HCT116 (cell line): Measurements from ENCODE around the gene MCF2L. TPM values are rescaled to one million over a fixed set of nuclear protein-coding genes. Genes with fewer than 3 reads are reported as not detected.

Experiments
- ATAC-seq: fragments of 200-7000 bp; cut with Tn5 transposase; 2 replicates; pipeline ENCODE4 v1.9.1; 2020; ENCODE audit warnings: mild to moderate bottlenecking, moderate library complexity
- BruUV-seq: library from RNA; stranded (reverse); fragments of 400-500 nt; replicated peaks from 2 replicates; lab custom pipeline; 2021; lab: Mats Ljungman, UMichigan
- CTCF ChIA-PET: fragments of 300-600 bp; sonication (Branson Sonifier 250); formaldehyde crosslinking; loops from one replicate; lab custom pipeline; 2021; ENCODE audit warnings: antibody characterized with exemption; lab: Charles Lee
- POLR2A ChIA-PET: fragments of 300-600, 350-600 bp; sonication (Branson Sonifier 250); formaldehyde crosslinking; loops from one replicate; lab custom pipeline; 2021; ENCODE audit warnings: antibody characterized with exemption; lab: Charles Lee
- RAD21 ChIA-PET, 2 experiments: fragments of 300-600 bp; sonication (Branson Sonifier 250); formaldehyde crosslinking; loops; one replicate each; lab custom pipeline; 2023; ENCODE audit warnings: low total read pairs in 2 of 2; ENCODE audit not compliant: uncharacterized antibody in 2 of 2, unreplicated experiment in 2 of 2, low non-redundant PET in 1 of 2; lab: Charles Lee
- DNase-seq: peaks from one replicate; pipeline ENCODE4 v3.0.0-alpha.2; 2010; ENCODE audit warnings: low read depth, low spot score
- H2AFZ ChIP-seq: fragments of 200-600 bp; shearing (Covaris generic), sonication (generic); 2 replicates; pipeline ENCODE4 v1.6.1; 2017; ENCODE audit warnings: low read depth, mixed run types, mixed read lengths, antibody characterized with exemption, low read length; ENCODE audit not compliant: poor library complexity, severe bottlenecking
- H3K27ac ChIP-seq: 2 replicates; pipeline ENCODE4 v1.5.1; 2012; ENCODE audit warnings: low read depth, low read length
- H3K27me3 ChIP-seq: fragments of 200-600 bp; sonication (generic); 2 replicates; pipeline ENCODE4 v1.6.1; 2016; ENCODE audit warnings: mixed run types, low read length, mixed read lengths; ENCODE audit not compliant: insufficient read depth
- H3K36me3 ChIP-seq, 2 experiments: fragments of 200-500 bp in 1 of 2; fragments of 200-600 bp in 1 of 2; sonication (Bioruptor generic) in 1 of 2; sonication (generic) in 1 of 2; 2 replicates each; pipeline versions ENCODE4 v1.5.1 to v1.6.1; 2014 to 2016; ENCODE audit warnings: low read length in 2 of 2, inconsistent platforms in 1 of 2, mixed read lengths in 1 of 2, mixed run types in 1 of 2; ENCODE audit not compliant: insufficient read depth in 2 of 2, control insufficient read depth in 1 of 2
- H3K4me1 ChIP-seq, 2 experiments: fragments of 200-600 bp in 1 of 2; sonication (generic) in 1 of 2; 2 replicates each; pipeline versions ENCODE4 v1.5.1 to v1.6.1; 2012 to 2017; ENCODE audit warnings: low read length in 2 of 2, inconsistent platforms in 1 of 2, mild to moderate bottlenecking in 1 of 2, mixed read lengths in 1 of 2, mixed run types in 1 of 2, moderate library complexity in 1 of 2; ENCODE audit not compliant: insufficient read depth in 2 of 2, control insufficient read depth in 1 of 2
- H3K4me2 ChIP-seq: fragments of 200-600 bp; sonication (generic); 2 replicates; pipeline ENCODE4 v1.6.1; 2017; ENCODE audit warnings: mixed run types, low read length, mixed read lengths
- H3K4me3 ChIP-seq, 2 experiments: fragments of 200-600 bp in 1 of 2; sonication (generic) in 1 of 2; replicated peaks in 1 of 2; 2 replicates each; pipeline ENCODE4 v1.5.1; 2011 to 2016; ENCODE audit warnings: low read length in 2 of 2, control low read depth in 1 of 2, low read depth in 1 of 2, mild to moderate bottlenecking in 1 of 2, mixed read lengths in 1 of 2, mixed run types in 1 of 2
- H3K79me2 ChIP-seq: fragments of 200-600 bp; sonication (generic); 2 replicates; pipeline ENCODE4 v1.6.1; 2017; ENCODE audit warnings: mild to moderate bottlenecking, mixed run types, low read length, moderate library complexity, mixed read lengths; ENCODE audit not compliant: insufficient read depth
- H3K9ac ChIP-seq: fragments of 200-600 bp; sonication (generic); 2 replicates; pipeline ENCODE4 v1.6.1; 2016; ENCODE audit warnings: low read length, mixed read lengths
- H3K9me2 ChIP-seq: fragments of 200-600 bp; sonication (generic), shearing (Covaris generic); 2 replicates; pipeline ENCODE4 v1.6.1; 2017; ENCODE audit warnings: mixed run types, mild to moderate bottlenecking, moderate library complexity; ENCODE audit not compliant: insufficient read depth
- H3K9me3 ChIP-seq, 2 experiments: fragments of 200-500 bp in 1 of 2; fragments of 200-600 bp in 1 of 2; sonication (Bioruptor generic) in 1 of 2; sonication (generic) in 1 of 2; 2 replicates each; pipeline ENCODE4 v1.6.1; 2014 to 2017; ENCODE audit warnings: low read length in 2 of 2, mixed read lengths in 2 of 2, inconsistent platforms in 1 of 2, low read depth in 1 of 2, mild to moderate bottlenecking in 1 of 2, mixed run types in 1 of 2, moderate library complexity in 1 of 2; ENCODE audit not compliant: control insufficient read depth in 1 of 2, insufficient read depth in 1 of 2
- H4K20me1 ChIP-seq: fragments of 200-600 bp; sonication (generic), shearing (Covaris generic); 2 replicates; pipeline ENCODE4 v1.6.1; 2017; ENCODE audit warnings: mixed run types, mild to moderate bottlenecking, moderate library complexity; ENCODE audit not compliant: insufficient read depth
- EGR1 ChIP-seq: IDR thresholded peaks from 2 replicates; pipeline ENCODE4 v1.6.1; 2012; ENCODE audit warnings: low read depth
- ELF1 ChIP-seq: IDR thresholded peaks from 2 replicates; pipeline ENCODE4 v1.6.1; 2012; ENCODE audit warnings: low read depth, borderline replicate concordance
- EZH2 ChIP-seq: fragments of 200-600 bp; sonication (generic); IDR thresholded peaks from 2 replicates; pipeline ENCODE4 v1.6.1; 2017; ENCODE audit warnings: antibody characterized with exemption, mixed run types
- EZH2phosphoT487 ChIP-seq: fragments of 200-600 bp; IDR thresholded peaks from 2 replicates; pipeline ENCODE4 v1.6.1; 2018; ENCODE audit warnings: antibody characterized with exemption, borderline replicate concordance
- FOSL1 ChIP-seq: IDR thresholded peaks from 2 replicates; pipeline ENCODE4 v1.6.1; 2012; ENCODE audit warnings: low read depth
- POLR2A ChIP-seq: IDR thresholded peaks from 2 replicates; pipeline ENCODE4 v1.7.0; 2011; ENCODE audit warnings: borderline replicate concordance; ENCODE audit not compliant: insufficient read depth, insufficient read length; ENCODE audit errors: extremely low read depth
- POLR2AphosphoS5 ChIP-seq: IDR thresholded peaks from 2 replicates; pipeline ENCODE4 v1.6.1; 2011; ENCODE audit warnings: mild to moderate bottlenecking, low read depth, low read length, moderate library complexity
- RAD21 ChIP-seq: IDR thresholded peaks from 2 replicates; pipeline ENCODE4 v1.6.1; 2012; ENCODE audit warnings: low read depth, mild to moderate bottlenecking
- SP1 ChIP-seq: IDR thresholded peaks from 2 replicates; pipeline ENCODE4 v1.6.1; 2012; ENCODE audit warnings: low read depth
- SRF ChIP-seq: IDR thresholded peaks from 2 replicates; pipeline ENCODE4 v1.6.1; 2012; ENCODE audit warnings: low read depth
- TCF7L2 ChIP-seq: IDR thresholded peaks from 2 replicates; pipeline ENCODE4 v1.7.0; 2011; ENCODE audit warnings: borderline replicate concordance, inconsistent platforms; ENCODE audit not compliant: insufficient read depth, insufficient read length; ENCODE audit errors: extremely low read depth
- YY1 ChIP-seq: IDR thresholded peaks from 2 replicates; pipeline ENCODE4 v1.6.1; 2011; ENCODE audit warnings: low read length, low read depth, moderate library complexity, mild to moderate bottlenecking; ENCODE audit not compliant: insufficient replicate concordance; ENCODE audit errors: extremely low read depth
- intact Hi-C: fragments of 100-400 bp; cut with micrococcal nuclease; formaldehyde crosslinking; loops from 2 replicates; pipeline ENCODE4 v1.10.0; 2022
- total RNA-seq: library from RNA; stranded (reverse); gene quantifications from one replicate; pipeline ENCODE4 v1.2.1, GENCODE V29; 2021; ENCODE audit not compliant: unreplicated experiment

MCF2L gene
- total RNA-seq, 1 experiment from 2014 or later, result 19.3 TPM

GRCh38 chr13:112970552-112971287 lies 1.7 kb downstream of the MCF2L start:
- H3K4me2 ChIP-seq, result no peak overlapping the region
- no peaks in the 10 kb centered on the region for H3K36me3 ChIP-seq
- DNase-seq, result no peak
- RAD21 ChIA-PET, result no interaction called here
- H3K9me2 ChIP-seq, result no peaks in the 10 kb centered on the region
- ATAC-seq, result no peak
- intact Hi-C loops, result no loop called here
- H3K4me1 ChIP-seq, result peaks cover 9 to 23% of the 10 kb centered on the region in 2 experiments; a peak in 3 of 4 replicates
- H3K27ac ChIP-seq, result no peak overlapping the region
- CTCF ChIA-PET, result no interaction called here
- H3K79me2 ChIP-seq, result no peaks in the 10 kb centered on the region
- peaks cover 0 to 4% of the 10 kb centered on the region in 2 experiments; a peak in 1 of 4 replicates for H3K9me3 ChIP-seq
- H2AFZ ChIP-seq, result no peak overlapping the region
- no peak overlapping the region for H3K9ac ChIP-seq
- no TSS peak for BruUV-seq
- H3K4me3 ChIP-seq, result no peak overlapping the region
- TF ChIP-seq TCF7L2, result no peak
- TF ChIP-seq ELF1, result no peak
- no peak for TF ChIP-seq RAD21
- TF ChIP-seq EGR1, result no peak
- no peak for TF ChIP-seq EZH2phosphoT487
- TF ChIP-seq SP1, result no peak
- no peak for TF ChIP-seq SRF
- no peak for TF ChIP-seq EZH2
- TF ChIP-seq YY1, result no peak
- TF ChIP-seq POLR2A, result no peak
- no peak for TF ChIP-seq POLR2AphosphoS5
- no peak for TF ChIP-seq FOSL1
- H3K27me3 ChIP-seq, result no peaks in the 10 kb centered on the region
- H4K20me1 ChIP-seq, result no peaks in the 10 kb centered on the region
- POLR2A ChIA-PET, result no interaction called here
